Stomach (tissue), 4 donors: Measurements from ENCODE around the gene MAP2K4.

Source experiments
- POLR2A ChIP-seq, 4 donors: fragments of 450-650 bp; IDR thresholded peaks; one replicate each; pipeline ENCODE4 v1.6.1; 2016; ENCODE audit warnings: antibody characterized with exemption in 4 of 4, control low read depth in 2 of 4, mild to moderate bottlenecking in 1 of 4, moderate library complexity in 1 of 4
- TF ChIP-seq, protein P1 (sequence below), 7 experiments: fragments of 450-650 bp in 4 of 7; fragments of 200-600 bp in 3 of 7; sonication (generic) in 3 of 7; IDR thresholded peaks; one replicate each; pipeline ENCODE4 v1.5.1; 2016 to 2019; ENCODE audit warnings: antibody characterized with exemption in 7 of 7, control low read depth in 2 of 7, mild to moderate bottlenecking in 1 of 7

- TF ChIP-seq, protein P1, sequence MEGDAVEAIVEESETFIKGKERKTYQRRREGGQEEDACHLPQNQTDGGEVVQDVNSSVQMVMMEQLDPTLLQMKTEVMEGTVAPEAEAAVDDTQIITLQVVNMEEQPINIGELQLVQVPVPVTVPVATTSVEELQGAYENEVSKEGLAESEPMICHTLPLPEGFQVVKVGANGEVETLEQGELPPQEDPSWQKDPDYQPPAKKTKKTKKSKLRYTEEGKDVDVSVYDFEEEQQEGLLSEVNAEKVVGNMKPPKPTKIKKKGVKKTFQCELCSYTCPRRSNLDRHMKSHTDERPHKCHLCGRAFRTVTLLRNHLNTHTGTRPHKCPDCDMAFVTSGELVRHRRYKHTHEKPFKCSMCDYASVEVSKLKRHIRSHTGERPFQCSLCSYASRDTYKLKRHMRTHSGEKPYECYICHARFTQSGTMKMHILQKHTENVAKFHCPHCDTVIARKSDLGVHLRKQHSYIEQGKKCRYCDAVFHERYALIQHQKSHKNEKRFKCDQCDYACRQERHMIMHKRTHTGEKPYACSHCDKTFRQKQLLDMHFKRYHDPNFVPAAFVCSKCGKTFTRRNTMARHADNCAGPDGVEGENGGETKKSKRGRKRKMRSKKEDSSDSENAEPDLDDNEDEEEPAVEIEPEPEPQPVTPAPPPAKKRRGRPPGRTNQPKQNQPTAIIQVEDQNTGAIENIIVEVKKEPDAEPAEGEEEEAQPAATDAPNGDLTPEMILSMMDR (IDR thresholded peaks at IDR 0.05): no peak
- TF ChIP-seq POLR2A (IDR thresholded peaks at IDR 0.05): no peak
Measured at GRCh38 chr17:12035673-12036072, 15.0 kb downstream of the MAP2K4 start.
